GM19239 (cell line): ENCODE measurements around the gene MSI2.

Experiments used
- DNase-seq: peaks from one replicate; pipeline ENCODE4 v3.0.0; 2011; ENCODE audit warnings: low spot score; ENCODE audit not compliant: insufficient read length
- FAIRE-seq: peaks from 2 replicates; lab custom pipeline; 2011; peaks lifted over from hg19 to GRCh38; lab: Jason Lieb, UNC

The MSI2 gene

DNA sequence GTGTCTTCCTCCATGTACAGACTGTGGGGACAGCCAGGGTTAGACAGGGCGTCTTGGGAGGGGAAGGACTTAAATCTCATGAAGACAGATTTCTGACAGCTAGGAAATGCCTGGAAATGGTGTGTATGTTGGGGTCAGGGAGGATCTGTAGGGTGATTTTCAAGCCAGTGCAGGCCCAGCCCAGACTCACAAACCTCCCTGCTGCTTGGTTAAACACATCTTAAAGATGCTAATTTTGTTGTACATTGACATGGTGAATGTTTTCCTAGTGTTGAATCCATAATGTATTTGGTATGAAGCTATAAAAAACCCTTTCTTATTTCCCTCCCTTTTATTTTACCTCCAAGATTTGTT lies 250.4 kb downstream of the MSI2 start:
- FAIRE-seq, result no peak
- DNase-seq, result no peak

GRCh38 chr17:57507828-57508227 lies 251.5 kb downstream of the MSI2 start:
- no peak for FAIRE-seq
- no peak for DNase-seq

- DNase-seq, result no peak
- no peak for FAIRE-seq
Observed at GRCh38 chr17:57508671-57509070, 252.3 kb downstream of the MSI2 start.

DNA sequence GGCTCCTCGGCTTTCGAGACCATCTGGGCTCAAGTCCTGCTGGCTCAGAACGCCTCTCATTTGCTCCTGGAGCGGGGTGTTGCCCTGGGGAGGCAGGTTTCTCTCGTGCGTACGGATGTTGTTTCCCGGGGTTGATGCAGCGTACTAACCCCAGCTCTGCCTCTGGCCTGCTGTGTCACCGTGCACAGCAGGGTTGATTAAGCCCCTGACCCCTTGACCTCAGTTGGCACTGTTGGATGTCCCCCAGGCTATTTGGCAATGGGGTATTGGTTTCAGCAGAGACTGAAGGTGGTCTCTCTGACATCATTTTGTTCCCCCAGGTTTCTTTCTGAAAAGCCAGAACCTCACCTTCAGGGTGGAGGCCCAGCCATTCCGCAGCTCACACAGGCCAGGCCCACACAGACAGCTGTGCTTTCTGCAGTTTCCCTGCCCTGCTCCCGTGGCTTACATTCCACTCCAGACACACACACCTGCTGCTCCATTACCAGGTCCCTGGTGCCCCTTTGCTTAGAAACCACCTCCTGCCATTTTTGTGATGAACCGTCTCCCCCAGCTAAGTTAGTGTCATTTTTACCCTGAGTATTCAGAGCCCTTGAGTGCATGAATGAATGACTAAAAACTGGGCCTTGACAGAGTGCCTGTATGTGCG lies 255.3 kb downstream of the MSI2 start:
- no peak for FAIRE-seq

GRCh38 chr17:57512258-57512657 lies 255.9 kb downstream of the MSI2 start:
- no peak for DNase-seq
- no peak for FAIRE-seq

More for the DNA sequence above, 255.3 kb downstream of the MSI2 start:
- no peak for DNase-seq

GRCh38 chr17:57512691-57513090 lies 256.4 kb downstream of the MSI2 start:
- DNase-seq (no peak), FAIRE-seq (no peak)

- DNase-seq (no peak), FAIRE-seq (no peak)
Observed at GRCh38 chr17:57513569-57513968, 257.2 kb downstream of the MSI2 start.

- FAIRE-seq, result no peak
- no peak for DNase-seq
Observed at GRCh38 chr17:57514614-57515013, 258.3 kb downstream of the MSI2 start.

DNA sequence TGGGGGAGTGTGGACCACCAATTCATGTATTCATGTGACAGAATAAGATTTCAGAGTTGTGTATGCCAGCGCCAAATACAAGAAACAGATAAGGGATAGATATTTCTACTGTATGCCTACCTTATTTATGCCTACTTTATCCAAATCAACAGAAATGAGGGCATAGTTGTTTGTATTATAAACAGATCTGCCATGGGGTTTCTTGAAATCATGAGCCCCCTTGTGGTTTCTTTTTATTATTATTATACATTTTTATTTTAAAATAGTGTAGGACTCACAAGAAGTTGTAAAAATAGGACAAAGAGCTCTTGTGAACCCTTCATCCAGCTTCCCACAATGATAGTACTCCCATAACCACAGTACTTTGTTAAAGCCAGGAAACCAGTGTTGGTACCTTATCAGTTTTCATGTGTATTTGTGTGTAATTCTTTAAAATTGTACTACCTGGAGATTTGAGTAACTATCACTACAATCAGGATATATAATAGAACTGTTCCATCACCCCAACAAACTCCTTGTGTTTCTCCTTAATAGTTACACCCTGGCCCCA lies 259.4 kb downstream of the MSI2 start:
- FAIRE-seq (no peak), DNase-seq (no peak)

GRCh38 chr17:57516290-57517230 lies 260.2 kb downstream of the MSI2 start:
- DNase-seq (no peak), FAIRE-seq (no peak)

DNA sequence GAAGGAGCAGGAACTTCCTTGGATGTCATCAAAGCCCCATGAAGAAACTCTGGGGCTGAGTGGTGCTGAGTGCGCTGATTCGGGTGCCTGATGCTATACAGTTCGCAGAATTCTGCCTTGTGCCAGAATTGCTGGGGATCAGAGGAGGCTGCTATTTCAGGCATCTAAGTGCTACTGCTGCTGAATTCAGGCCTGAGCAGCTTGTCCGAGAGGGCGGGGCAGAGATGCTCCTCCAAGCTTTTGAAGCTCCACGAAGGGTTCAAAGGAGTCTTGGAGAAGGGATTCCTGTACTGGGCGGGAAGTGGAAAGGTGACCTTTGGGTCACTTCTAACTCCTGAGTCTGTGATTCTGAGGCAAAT lies 260.9 kb downstream of the MSI2 start:
- no peak for DNase-seq
- no peak for FAIRE-seq

DNA sequence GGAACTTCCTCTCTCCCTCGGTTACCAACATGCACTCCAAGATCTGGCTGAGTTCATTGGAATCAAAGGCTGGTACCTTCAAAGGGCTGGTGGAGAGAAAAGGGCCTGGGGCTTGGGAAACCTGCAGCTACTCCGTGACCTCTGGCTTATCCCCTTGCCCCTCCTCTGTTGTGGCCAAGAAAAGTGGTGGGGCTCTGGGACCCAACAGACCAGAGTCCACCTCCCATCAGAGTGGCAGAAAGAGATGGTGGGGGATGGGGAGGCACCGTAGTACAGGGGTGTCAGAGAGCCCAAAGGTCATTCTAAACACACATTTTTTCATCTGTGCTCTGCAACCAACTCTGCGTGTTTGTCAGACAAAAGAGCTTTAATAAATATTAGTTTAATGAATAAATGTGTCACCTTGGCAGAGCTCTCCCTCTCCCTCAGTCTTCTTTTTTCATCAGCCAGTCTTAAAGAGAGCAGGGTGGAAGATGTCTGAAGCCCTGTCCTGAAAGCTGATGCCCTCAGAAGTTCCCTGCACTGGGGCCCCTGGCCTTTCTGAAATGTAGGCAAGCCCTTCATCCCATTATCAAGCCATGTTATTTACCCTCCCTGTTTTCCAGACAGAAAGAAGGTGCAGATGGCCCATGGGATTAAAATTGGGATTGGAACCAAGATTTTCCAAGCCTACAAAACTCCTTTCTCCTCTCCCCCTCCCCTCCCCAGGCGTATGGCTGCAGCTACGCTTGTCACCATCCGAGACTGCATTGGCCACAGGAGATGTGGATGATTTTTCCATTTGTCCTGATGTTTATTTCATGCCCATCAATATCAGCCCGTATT lies 261.5 kb downstream of the MSI2 start:
- FAIRE-seq (no peak), DNase-seq (no peak)

DNA sequence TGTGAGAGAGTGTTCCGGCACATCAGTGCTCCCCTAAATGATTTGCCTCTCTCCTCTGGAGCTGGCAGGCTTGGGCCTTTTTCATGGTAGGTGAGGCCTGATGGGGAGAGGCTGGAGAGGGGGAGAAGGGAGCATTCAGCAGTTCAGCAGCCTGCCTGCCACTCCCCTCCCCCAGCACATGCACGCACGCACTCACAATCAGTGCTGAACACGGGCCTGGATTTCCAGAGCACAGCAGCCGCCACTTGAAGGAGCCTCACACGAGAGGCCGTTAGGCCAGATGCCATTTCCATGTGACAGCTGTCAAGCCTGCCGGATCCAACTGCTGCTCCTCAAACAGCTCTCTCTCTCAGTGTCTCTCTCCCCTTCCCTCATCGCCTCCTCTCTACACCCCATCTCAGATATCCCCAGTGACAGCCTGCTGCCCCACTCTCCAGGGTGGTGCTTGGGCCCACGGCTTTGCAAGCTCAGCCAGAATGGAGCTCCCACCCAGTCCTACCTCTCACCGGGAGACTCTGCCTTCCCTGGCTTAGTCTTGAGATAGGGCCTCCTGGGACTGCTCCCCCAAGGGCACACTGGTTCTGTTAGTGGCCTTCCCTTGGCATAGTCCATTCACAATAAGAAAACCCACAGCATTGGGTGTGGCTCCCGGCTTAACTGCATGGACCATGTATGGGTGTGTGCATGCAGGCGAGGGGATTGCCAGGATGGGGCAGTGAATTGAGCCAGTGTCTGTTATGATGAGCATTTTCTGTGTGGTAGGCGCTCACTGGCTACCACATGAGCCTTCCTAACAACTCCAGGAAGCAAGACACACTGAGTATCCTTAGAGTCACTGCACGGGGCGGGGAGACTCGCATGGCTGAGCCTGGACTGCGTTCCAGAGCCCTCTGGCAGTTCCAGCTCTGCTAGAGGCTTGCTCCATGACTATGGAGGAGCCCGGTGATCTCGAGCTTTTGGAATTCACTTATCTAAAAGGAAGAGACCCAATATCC lies 262.6 kb downstream of the MSI2 start:
- no peak for FAIRE-seq
- DNase-seq, result no peak

- no peak for FAIRE-seq
- DNase-seq, result no peak
Observed at GRCh38 chr17:57519800-57520199, 263.5 kb downstream of the MSI2 start.

DNA sequence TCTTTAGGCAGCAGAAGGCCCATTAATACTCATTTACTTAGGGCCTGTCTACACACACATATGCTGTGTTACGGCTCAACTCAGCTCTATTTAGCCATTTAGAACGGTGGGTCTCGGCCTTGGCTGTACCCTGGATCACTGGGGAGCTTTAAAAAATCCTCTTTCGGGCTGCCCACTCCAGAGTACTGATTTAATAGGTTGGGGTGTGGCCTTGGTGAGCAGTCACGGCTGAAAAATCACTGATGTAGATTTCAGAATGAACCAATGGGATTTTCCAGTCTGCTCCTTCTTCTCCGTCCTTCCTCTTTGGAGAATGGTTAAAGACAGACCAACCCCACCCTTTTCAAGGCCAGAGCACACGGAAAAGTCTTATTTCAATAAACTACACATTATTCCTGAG lies 265.3 kb downstream of the MSI2 start:
- DNase-seq (no peak), FAIRE-seq (no peak)

DNA sequence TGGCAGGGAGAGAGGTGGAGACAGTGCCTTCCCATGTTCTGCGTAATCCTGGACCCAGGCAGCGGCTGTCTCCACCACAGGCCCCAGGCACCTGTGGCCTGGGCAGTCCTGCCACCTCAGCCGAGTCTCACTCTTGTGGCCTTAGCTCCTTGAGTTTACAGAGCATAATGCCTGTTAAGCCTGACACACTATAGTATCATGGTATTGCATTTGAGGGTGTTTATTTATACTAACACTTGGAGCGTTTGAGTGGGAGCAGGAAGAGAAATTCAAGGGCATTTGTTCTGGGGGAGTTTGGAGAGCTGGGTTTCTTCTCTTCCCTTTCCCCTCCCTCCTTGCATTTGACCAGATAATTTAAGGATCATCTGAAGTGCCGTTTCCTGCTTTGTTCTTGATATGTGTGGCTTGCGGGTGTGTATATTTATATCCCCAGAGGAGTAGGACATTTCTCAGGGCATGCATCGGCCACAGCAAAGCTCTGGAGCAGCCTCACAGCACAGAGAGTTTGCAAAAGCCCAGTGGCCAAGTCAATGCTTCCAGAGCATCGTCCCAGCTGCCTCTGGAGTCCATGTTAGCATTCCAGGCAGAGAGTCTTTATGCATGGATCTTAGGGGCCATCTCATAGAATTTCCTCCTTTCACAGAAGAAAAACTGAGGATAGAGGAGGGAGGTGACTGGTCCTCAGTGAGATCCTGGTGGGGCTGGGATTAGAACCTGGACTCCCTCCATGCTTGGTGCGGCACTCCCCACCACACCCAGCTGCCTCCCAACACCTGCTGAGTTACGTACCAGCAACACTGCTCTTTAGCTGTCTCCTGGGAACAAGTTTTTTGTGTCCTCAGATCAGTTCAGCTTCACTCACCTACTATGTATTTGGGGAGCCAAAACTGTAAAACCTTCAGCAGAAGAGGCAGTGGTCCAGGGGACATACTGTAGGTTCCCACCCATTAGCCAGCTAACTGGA lies 266.0 kb downstream of the MSI2 start:
- DNase-seq (no peak), FAIRE-seq (no peak)

DNA sequence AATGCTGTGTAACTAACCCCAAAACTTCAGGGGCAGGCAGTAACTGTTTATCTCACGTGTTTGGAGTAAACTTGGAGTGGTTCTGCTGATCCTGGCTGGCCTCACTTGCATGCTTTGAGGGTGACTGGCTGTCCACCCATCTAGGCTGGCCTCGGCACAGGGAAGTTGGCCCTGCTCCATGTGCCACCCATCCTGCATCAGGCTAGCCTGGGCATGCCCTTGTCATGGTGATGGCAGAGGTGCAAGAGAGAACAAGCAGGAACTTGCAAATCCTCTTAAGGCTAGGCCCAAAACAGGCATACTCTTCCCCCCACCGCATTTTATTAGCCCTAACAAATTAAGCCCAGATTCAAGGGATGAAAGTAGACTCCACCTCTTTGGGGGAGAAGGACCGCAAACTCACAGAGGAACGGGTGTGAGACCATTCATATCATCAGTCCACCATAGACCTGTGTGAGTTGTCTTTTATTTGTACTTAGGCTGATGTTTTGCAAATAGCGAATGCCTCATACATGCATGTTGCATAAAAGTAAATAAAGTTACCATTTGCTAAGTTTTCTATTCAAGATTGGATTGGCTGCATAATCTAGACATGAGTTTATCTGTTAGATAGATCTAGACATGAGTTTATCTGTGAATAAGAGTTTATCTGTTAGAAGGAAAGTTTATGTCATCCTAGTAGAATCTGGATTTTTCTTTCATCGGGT lies 267.8 kb downstream of the MSI2 start:
- DNase-seq (no peak), FAIRE-seq (no peak)
